Testis (tissue), 3 donors: Measurements from ENCODE around the gene PSMD1. TPM values are rescaled to one million over a fixed set of nuclear protein-coding genes. Genes with fewer than 3 reads are reported as not detected.

ENCODE experiments used
- DNase-seq: peaks from one replicate; pipeline ENCODE4 v3.0.0-alpha.2; 2019
- H3K27ac ChIP-seq, 2 donors: fragments of 200-600 bp; sonication (generic); one replicate each; pipeline ENCODE4 v1.5.1; 2019
- H3K27me3 ChIP-seq: fragments of 200-600 bp; sonication (generic); one replicate; pipeline ENCODE4 v1.5.1; 2019
- H3K36me3 ChIP-seq: fragments of 200-600 bp; sonication (generic); one replicate; pipeline ENCODE4 v1.5.1; 2017; ENCODE audit warnings: low read depth; ENCODE audit errors: missing control alignments
- H3K4me1 ChIP-seq: fragments of 200-600 bp; sonication (generic); one replicate; pipeline ENCODE4 v1.5.1; 2019
- H3K4me3 ChIP-seq, 2 donors: fragments of 200-600 bp; sonication (generic); one replicate each; pipeline ENCODE4 v1.5.1; 2017 to 2019
- H3K9me3 ChIP-seq: fragments of 200-600 bp; sonication (generic); one replicate; pipeline ENCODE4 v1.5.1; 2017
- CTCF ChIP-seq, 3 experiments: fragments of 450-650 bp in 2 of 3; fragments of 200-600 bp in 1 of 3; sonication (generic) in 1 of 3; IDR thresholded peaks; one replicate each; pipeline ENCODE4 v1.5.1; 2016 to 2019; ENCODE audit warnings: antibody characterized with exemption in 3 of 3, mild to moderate bottlenecking in 2 of 3, moderate library complexity in 1 of 3
- POLR2A ChIP-seq: fragments of 450-650 bp; IDR thresholded peaks from one replicate; pipeline ENCODE4 v1.6.1; 2017; ENCODE audit warnings: antibody characterized with exemption, mild to moderate bottlenecking, moderate library complexity
- WGBS, 2 donors: methylation state at CpG; one replicate each; pipeline ENCODE4 v1.1.5; 2018; 5-methylcytosine and 5-hydroxymethylcytosine counted together
- intact Hi-C: fragments of 100-400 bp; cut with DNase I; formaldehyde crosslinking; loops from one replicate; pipeline ENCODE4 v1.15.1; 2023; ENCODE audit warnings: low total_unique reads
- polyA plus RNA-seq: library from polyadenylated mRNA; stranded (reverse); fragments of 350-450 nt; fragmentation: Illumina TruSeq; extraction: RNeasy Lipid Tissue Mini Kit (QIAGEN cat#74804); gene quantifications from one replicate; pipeline ENCODE4 v1.2.3, GENCODE V29; 2014; ENCODE audit warnings: low read depth, low replicate concordance; ENCODE audit not compliant: insufficient read depth
- total RNA-seq, 2 donors: library from RNA; depleted of rRNA; stranded (reverse); fragments of >200 nt; gene quantifications; one replicate each; pipeline ENCODE4 v1.2.3, GENCODE V29; 2016

The PSMD1 gene
- total and polyA plus RNA-seq, 3 donors from 2014 or later, result 60.8 to 69.6 (median 66.8) TPM

GRCh38 chr2:231123362-231123898 lies 66.8 kb downstream of the PSMD1 start:
- TF ChIP-seq POLR2A (no peak), CTCF (IDR thresholded peaks at IDR 0.05) (no peak)
- H3K36me3 ChIP-seq, result no peaks in the 10 kb centered on the region
- H3K9me3 ChIP-seq, result no peaks in the 10 kb centered on the region
- H3K4me3 ChIP-seq, result no peak overlapping the region
- no peaks in the 10 kb centered on the region for H3K27me3 ChIP-seq
- WGBS, 2 donors, result 30 to 36% methylated on average over 4 of the region's 4 CpGs
- no peak for DNase-seq
- peak overlapping the region; percentile 15 to 56 for H3K27ac ChIP-seq
- peaks cover 11% of the 10 kb centered on the region for H3K4me1 ChIP-seq
- intact Hi-C loops, result no loop called here

- Histone ChIP-seq H3K27me3 (no peaks in the 10 kb centered on the region), H3K36me3 (no peaks in the 10 kb centered on the region), H3K27ac (peak within 1 kb of the TSS; percentile 15 to 56), H3K4me1 (peaks cover 11% of the 10 kb centered on the region), H3K9me3 (no peaks in the 10 kb centered on the region), H3K4me3 (peak within 1 kb of the TSS in 1 of 2 donors; percentile 1)
- DNase-seq, result peak; percentile 29
- WGBS, 2 donors, result 25 to 31% methylated on average over 5 of the region's 5 CpGs
- no peak for TF ChIP-seq CTCF (IDR thresholded peaks at IDR 0.05)
- no peak for TF ChIP-seq POLR2A
- intact Hi-C loops, result no loop called here
These were observed 68.3 kb downstream of the PSMD1 start, which contains the start of gene HTR2B for GRCh38 chr2:231124838-231125568. Gene HTR2B, minus strand, starts transcription at chr2:231125042. Its CDS starts 1,278 bp downstream, at chr2:231123764.

- no peaks in the 10 kb centered on the region for H3K27me3 ChIP-seq
- H3K4me1 ChIP-seq, result peaks cover 11% of the 10 kb centered on the region
- intact Hi-C loops, result no loop called here
- no peak overlapping the region for H3K27ac ChIP-seq
- TF ChIP-seq CTCF (IDR thresholded peaks at IDR 0.05) (no peak), POLR2A (no peak)
- no peak overlapping the region for H3K4me3 ChIP-seq
- no peak for DNase-seq
- H3K9me3 ChIP-seq, result no peaks in the 10 kb centered on the region
- 93 to 94% methylated on average over 7 of the region's 7 CpGs for WGBS, 2 donors
- no peaks in the 10 kb centered on the region for H3K36me3 ChIP-seq
These were observed 69.5 kb downstream of the PSMD1 start for GRCh38 chr2:231126123-231126522.

GRCh38 chr2:231127480-231127879 lies 70.8 kb downstream of the PSMD1 start:
- H3K4me1 ChIP-seq, result peaks cover 11% of the 10 kb centered on the region
- 91 to 98% methylated on average over 9 of the region's 9 CpGs for WGBS, 2 donors
- intact Hi-C loops, result no loop called here

More at GRCh38 chr2:231127480-231127879, 70.8 kb downstream of the PSMD1 start:
- H3K27ac ChIP-seq, result no peak overlapping the region
- H3K9me3 ChIP-seq, result no peaks in the 10 kb centered on the region
- no peaks in the 10 kb centered on the region for H3K36me3 ChIP-seq
- no peak for DNase-seq
- no peaks in the 10 kb centered on the region for H3K27me3 ChIP-seq
- no peak overlapping the region for H3K4me3 ChIP-seq
- TF ChIP-seq POLR2A (no peak), CTCF (IDR thresholded peaks at IDR 0.05) (no peak)
